Peyer's patch (tissue), 4 donors: Measurements from ENCODE around the gene NENF. TPM values are rescaled to one million over a fixed set of nuclear protein-coding genes. Genes with fewer than 3 reads are reported as not detected.

Experiments used
- DNase-seq, 3 donors: peaks; one replicate each; pipeline ENCODE4 v3.0.0-alpha.2; 2017 to 2019
- H3K27ac ChIP-seq, 4 donors: fragments of 200-600 bp; sonication (generic); one replicate each; pipeline ENCODE4 v1.5.1; 2016 to 2019
- H3K27me3 ChIP-seq, 2 donors: fragments of 200-600 bp; sonication (generic); one replicate each; pipeline ENCODE4 v1.5.1; 2019
- H3K36me3 ChIP-seq, 3 donors: fragments of 200-600 bp; sonication (generic); one replicate each; pipeline ENCODE4 v1.5.1; 2016 to 2019
- H3K4me1 ChIP-seq, 4 donors: fragments of 200-600 bp; sonication (generic); one replicate each; pipeline ENCODE4 v1.5.1; 2016 to 2019
- H3K4me3 ChIP-seq, 4 donors: fragments of 200-600 bp; sonication (generic); 1 replicate in 3 of 4; 2 replicates in 1 of 4; pipeline ENCODE4 v1.5.1; 2016 to 2019; ENCODE audit warnings: mild to moderate bottlenecking in 1 of 4
- H3K9me3 ChIP-seq, 4 donors: fragments of 200-600 bp; sonication (generic); one replicate each; pipeline ENCODE4 v1.5.1; 2016 to 2019; ENCODE audit warnings: mild to moderate bottlenecking in 1 of 4
- POLR2A ChIP-seq, 2 donors: fragments of 450-650 bp; IDR thresholded peaks; one replicate each; pipeline ENCODE4 v1.5.1; 2017; ENCODE audit warnings: antibody characterized with exemption in 2 of 2, mild to moderate bottlenecking in 2 of 2, moderate library complexity in 2 of 2
- total RNA-seq, 4 donors: library from RNA; depleted of rRNA; stranded (reverse); fragments of >200 nt; gene quantifications; one replicate each; pipeline ENCODE4 v1.1.0, GENCODE V29; 2016
- TF ChIP-seq, protein P1 (sequence below), 6 experiments: fragments of 450-650 bp in 4 of 6; fragments of 200-600 bp in 2 of 6; sonication (generic) in 1 of 6; IDR thresholded peaks; one replicate each; pipeline ENCODE4 v1.5.1; 2017 to 2019; ENCODE audit warnings: antibody characterized with exemption in 6 of 6, mild to moderate bottlenecking in 3 of 6, moderate library complexity in 1 of 6

The NENF gene
- total RNA-seq, 4 donors from 2014 or later, result 28.2 to 61.9 (median 34.2) TPM

DNA sequence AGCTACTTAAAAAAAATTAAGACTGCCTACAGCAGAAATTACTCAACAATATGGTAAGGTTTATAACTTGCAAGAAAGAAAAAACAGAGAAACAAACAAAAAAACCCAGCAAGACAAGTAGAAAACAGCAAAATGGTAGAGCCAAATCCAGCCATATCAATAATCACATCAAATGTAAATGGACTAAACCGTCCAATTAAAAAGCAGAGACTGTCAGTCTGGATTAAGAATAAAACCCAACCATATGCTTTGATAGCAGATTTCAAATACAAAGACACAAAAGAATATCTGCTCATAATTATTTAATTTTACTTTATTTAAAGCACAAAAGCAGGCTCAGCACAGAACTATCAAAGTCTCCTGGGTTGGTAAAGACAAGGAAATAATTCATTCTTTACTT, 35.5 kb upstream of the NENF start:
- Histone ChIP-seq H3K36me3 (no peaks in the 10 kb centered on the region), H3K4me3 (no peak overlapping the region), H3K27ac (no peak overlapping the region), H3K4me1 (no peaks in the 10 kb centered on the region), H3K27me3 (no peaks in the 10 kb centered on the region), H3K9me3 (peaks cover 0 to 7% (median 0%) of the 10 kb centered on the region in 4 donors)
- TF ChIP-seq, protein P1, sequence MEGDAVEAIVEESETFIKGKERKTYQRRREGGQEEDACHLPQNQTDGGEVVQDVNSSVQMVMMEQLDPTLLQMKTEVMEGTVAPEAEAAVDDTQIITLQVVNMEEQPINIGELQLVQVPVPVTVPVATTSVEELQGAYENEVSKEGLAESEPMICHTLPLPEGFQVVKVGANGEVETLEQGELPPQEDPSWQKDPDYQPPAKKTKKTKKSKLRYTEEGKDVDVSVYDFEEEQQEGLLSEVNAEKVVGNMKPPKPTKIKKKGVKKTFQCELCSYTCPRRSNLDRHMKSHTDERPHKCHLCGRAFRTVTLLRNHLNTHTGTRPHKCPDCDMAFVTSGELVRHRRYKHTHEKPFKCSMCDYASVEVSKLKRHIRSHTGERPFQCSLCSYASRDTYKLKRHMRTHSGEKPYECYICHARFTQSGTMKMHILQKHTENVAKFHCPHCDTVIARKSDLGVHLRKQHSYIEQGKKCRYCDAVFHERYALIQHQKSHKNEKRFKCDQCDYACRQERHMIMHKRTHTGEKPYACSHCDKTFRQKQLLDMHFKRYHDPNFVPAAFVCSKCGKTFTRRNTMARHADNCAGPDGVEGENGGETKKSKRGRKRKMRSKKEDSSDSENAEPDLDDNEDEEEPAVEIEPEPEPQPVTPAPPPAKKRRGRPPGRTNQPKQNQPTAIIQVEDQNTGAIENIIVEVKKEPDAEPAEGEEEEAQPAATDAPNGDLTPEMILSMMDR (IDR thresholded peaks at IDR 0.05), result no peak
- no peak for TF ChIP-seq POLR2A (IDR thresholded peaks at IDR 0.05)
- no peak for DNase-seq

GRCh38 chr1:212401042-212401441, 31.7 kb upstream of the NENF start:
- Histone ChIP-seq H3K36me3 (no peaks in the 10 kb centered on the region), H3K9me3 (peaks cover 0 to 5% (median 0%) of the 10 kb centered on the region in 4 donors), H3K27ac (no peak overlapping the region), H3K4me3 (no peak overlapping the region), H3K4me1 (no peaks in the 10 kb centered on the region), H3K27me3 (no peaks in the 10 kb centered on the region)
- TF ChIP-seq, protein P1 (IDR thresholded peaks at IDR 0.05), result no peak
- TF ChIP-seq POLR2A (IDR thresholded peaks at IDR 0.05), result no peak
- DNase-seq, result no peak

GRCh38 chr1:212401838-212402582, 30.7 kb upstream of the NENF start:
- no peaks in the 10 kb centered on the region for H3K9me3 ChIP-seq
- peaks cover 0 to 8% (median 0%) of the 10 kb centered on the region in 3 donors for H3K36me3 ChIP-seq
- TF ChIP-seq POLR2A (IDR thresholded peaks at IDR 0.05), result no peak
- TF ChIP-seq, protein P1 (IDR thresholded peaks at IDR 0.05), result no peak
- H3K4me1 ChIP-seq, result no peaks in the 10 kb centered on the region
- no peak overlapping the region for H3K27ac ChIP-seq
- DNase-seq, result no peak
- H3K27me3 ChIP-seq, result no peaks in the 10 kb centered on the region
- no peak overlapping the region for H3K4me3 ChIP-seq

DNA sequence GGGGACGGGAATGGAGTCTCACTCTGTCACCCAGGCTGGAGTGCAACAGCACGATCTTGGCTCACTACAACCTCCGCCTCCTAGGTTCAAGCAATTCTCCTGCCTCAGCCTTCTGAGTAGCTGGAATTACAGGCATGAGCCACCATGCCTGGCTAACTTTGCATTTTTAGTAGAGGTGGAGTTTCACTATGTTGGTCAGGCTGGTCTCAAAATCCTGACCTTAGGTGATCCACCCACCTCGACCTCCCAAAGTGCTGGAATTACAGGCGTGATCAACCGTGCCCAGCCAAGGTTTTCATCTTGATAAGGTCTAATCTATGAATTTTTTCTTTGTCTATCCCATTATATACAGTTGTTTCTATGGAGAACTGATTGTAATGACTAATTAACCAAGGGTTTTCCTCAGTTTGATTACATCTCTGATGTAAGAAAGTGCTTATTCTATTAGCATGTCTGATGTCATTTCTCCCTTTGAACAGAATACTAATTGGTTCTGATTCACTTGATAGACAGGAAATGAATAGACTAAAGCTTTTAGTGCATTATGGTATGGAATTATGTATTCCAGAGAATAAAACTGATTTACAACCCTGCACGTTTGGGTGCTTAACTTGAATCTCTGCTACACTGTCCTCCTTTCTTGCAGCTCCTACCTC, 29.9 kb upstream of the NENF start:
- DNase-seq, result no peak
- no peak for TF ChIP-seq POLR2A (IDR thresholded peaks at IDR 0.05)
- TF ChIP-seq, protein P1 (IDR thresholded peaks at IDR 0.05), result no peak
- H3K9me3 ChIP-seq, result no peaks in the 10 kb centered on the region
- peaks cover 0 to 16% (median 0%) of the 10 kb centered on the region in 3 donors for H3K36me3 ChIP-seq
- H3K4me3 ChIP-seq, result no peak overlapping the region
- no peaks in the 10 kb centered on the region for H3K4me1 ChIP-seq
- H3K27me3 ChIP-seq, result no peaks in the 10 kb centered on the region
- H3K27ac ChIP-seq, result no peak overlapping the region

- H3K27ac ChIP-seq, result no peak overlapping the region
- DNase-seq, result peak in 2 of 3 donors; percentile 57 to 75
These were observed 22.4 kb upstream of the NENF start for GRCh38 chr1:212410231-212410820.

More at GRCh38 chr1:212410231-212410820, 22.4 kb upstream of the NENF start:
- peaks cover 0 to 23% (median 0%) of the 10 kb centered on the region in 3 donors for H3K36me3 ChIP-seq
- H3K27me3 ChIP-seq, result no peaks in the 10 kb centered on the region
- H3K4me3 ChIP-seq, result no peak overlapping the region
- H3K4me1 ChIP-seq, result peaks cover 0 to 6% (median 2%) of the 10 kb centered on the region in 4 donors
- no peak for TF ChIP-seq POLR2A (IDR thresholded peaks at IDR 0.05)
- TF ChIP-seq, protein P1 (IDR thresholded peaks at IDR 0.05), result no peak
- H3K9me3 ChIP-seq, result no peaks in the 10 kb centered on the region
